Astrocyte (in vitro differentiated cells and primary cell): Measurements from ENCODE around the gene CDC45.

Source experiments
- EZH2 ChIP-seq: IDR thresholded peaks from 2 replicates; pipeline ENCODE4 v1.6.1; 2012; ENCODE audit warnings: mild to moderate bottlenecking, low read length, inconsistent platforms; ENCODE audit not compliant: insufficient read depth
- TF ChIP-seq, protein P1 (sequence below): IDR thresholded peaks from 2 replicates; pipeline ENCODE4 v1.5.1; 2011; ENCODE audit warnings: low read depth, mild to moderate bottlenecking, inconsistent platforms, low read length, moderate library complexity; ENCODE audit not compliant: insufficient read depth

DNA sequence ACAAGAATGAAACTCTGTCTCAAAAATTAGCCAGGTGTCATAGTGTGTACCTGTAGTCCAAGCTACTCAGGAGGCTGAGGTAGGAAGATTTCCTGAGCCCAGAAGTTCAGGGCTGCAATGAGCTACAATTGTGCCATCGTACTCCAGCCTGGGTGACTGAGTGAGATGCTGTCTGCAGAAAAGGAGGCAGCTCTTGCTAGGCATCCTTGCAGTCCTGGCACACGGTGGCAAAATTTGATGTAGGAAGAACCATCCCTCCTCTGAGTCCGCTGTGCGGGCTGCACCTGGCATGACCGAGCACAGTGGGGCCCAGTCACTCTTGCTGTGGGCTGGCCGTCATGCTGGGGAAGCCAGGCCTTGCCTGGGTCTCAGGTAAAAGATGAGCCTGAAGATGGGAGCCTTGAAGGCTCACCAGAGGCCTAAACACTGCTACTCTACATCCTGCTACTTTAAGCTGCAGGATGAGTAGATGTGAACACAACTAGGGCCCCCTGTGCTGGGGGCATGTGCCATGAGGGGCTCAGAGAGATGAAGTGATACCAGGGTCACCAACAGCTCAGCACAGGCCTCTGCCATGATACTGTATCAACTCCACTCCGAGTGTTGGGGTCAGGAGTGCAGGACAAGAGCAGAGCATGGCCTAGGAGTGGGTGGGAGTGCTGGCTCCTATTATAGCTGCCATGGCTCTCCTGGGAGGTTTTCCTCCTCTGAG is 18.6 kb downstream of the CDC45 start:
- no peak for TF ChIP-seq EZH2
- TF ChIP-seq, protein P1, sequence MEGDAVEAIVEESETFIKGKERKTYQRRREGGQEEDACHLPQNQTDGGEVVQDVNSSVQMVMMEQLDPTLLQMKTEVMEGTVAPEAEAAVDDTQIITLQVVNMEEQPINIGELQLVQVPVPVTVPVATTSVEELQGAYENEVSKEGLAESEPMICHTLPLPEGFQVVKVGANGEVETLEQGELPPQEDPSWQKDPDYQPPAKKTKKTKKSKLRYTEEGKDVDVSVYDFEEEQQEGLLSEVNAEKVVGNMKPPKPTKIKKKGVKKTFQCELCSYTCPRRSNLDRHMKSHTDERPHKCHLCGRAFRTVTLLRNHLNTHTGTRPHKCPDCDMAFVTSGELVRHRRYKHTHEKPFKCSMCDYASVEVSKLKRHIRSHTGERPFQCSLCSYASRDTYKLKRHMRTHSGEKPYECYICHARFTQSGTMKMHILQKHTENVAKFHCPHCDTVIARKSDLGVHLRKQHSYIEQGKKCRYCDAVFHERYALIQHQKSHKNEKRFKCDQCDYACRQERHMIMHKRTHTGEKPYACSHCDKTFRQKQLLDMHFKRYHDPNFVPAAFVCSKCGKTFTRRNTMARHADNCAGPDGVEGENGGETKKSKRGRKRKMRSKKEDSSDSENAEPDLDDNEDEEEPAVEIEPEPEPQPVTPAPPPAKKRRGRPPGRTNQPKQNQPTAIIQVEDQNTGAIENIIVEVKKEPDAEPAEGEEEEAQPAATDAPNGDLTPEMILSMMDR = no peak
